Measurements from ENCODE around the gene GAS5. TPM values are rescaled to one million over a fixed set of nuclear protein-coding genes. Genes with fewer than 3 reads are reported as not detected.

GAS5 gene
- total RNA-seq, 1 donor from 2014 or later = 574 TPM

DNA sequence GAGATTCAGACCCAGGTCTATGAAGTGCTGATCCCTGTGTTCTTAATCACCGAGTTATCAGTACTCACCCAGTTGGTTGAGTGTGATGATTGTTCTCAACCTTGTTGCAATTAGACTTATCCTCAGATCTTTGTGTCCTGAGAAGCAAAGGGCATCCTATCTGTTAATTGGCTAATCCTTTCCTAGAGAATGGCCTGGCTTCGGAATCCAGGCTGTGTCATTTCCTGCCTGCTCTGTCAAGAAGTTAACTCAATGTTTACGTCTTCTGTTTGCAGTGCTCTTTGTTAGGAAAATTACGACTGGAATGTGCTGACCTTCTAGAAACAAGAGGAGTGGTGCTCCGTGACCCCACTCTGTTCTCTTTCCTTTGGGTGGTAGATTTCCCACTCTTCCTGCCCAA is 14.7 kb downstream of the GAS5 start:
- DNase-seq (ENCODE audit: extremely low spot score, unreplicated experiment) = no peak
- H3K9me3 Mint-ChIP-seq = no peaks in the 10 kb centered on the region
- H3K27me3 Mint-ChIP-seq = no peaks in the 10 kb centered on the region
- H3K4me1 Mint-ChIP-seq (ENCODE audit: unreplicated experiment) = peaks cover 4% of the 10 kb centered on the region
- H3K36me3 Mint-ChIP-seq = peaks cover 31% of the 10 kb centered on the region
- H3K4me3 Mint-ChIP-seq = no peak overlapping the region
- H3K27ac Mint-ChIP-seq = peak overlapping the region; percentile 62
- no peak for TF ChIP-seq CTCF (conservative IDR thresholded peaks at IDR 0.05)

DNA sequence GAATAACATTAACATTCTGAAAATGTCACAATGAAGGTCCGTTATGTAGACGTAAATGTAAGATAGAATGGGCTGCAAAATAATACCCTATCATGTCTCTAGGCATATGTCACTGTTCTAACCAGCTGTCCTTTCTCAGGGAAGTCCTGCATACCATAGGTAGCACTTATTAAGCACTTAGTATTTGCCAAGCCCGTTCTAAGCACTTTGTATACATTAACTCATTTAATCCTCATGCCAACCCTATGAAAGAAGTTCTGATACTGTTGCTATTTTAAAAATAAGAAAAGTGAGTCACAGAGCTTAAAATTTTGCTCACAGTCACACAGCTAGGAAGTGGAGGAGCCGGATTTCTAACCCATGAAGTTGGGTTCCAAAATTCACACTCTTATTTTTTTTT is 15.7 kb downstream of the GAS5 start:
- TF ChIP-seq CTCF (conservative IDR thresholded peaks at IDR 0.05) = no peak
- DNase-seq (ENCODE audit: extremely low spot score, unreplicated experiment) = no peak
- peaks cover 4% of the 10 kb centered on the region for H3K4me1 Mint-ChIP-seq (ENCODE audit: unreplicated experiment)
- no peaks in the 10 kb centered on the region for H3K27me3 Mint-ChIP-seq
- H3K36me3 Mint-ChIP-seq = peaks cover 25% of the 10 kb centered on the region
- H3K9me3 Mint-ChIP-seq = no peaks in the 10 kb centered on the region
- no peak overlapping the region for H3K4me3 Mint-ChIP-seq
- H3K27ac Mint-ChIP-seq = no peak overlapping the region

GRCh38 chr1:173832748-173833147 is 35.0 kb downstream of the GAS5 start:
- H3K36me3 Mint-ChIP-seq = no peaks in the 10 kb centered on the region
- no peak overlapping the region for H3K4me3 Mint-ChIP-seq
- H3K27me3 Mint-ChIP-seq = no peaks in the 10 kb centered on the region

DNA sequence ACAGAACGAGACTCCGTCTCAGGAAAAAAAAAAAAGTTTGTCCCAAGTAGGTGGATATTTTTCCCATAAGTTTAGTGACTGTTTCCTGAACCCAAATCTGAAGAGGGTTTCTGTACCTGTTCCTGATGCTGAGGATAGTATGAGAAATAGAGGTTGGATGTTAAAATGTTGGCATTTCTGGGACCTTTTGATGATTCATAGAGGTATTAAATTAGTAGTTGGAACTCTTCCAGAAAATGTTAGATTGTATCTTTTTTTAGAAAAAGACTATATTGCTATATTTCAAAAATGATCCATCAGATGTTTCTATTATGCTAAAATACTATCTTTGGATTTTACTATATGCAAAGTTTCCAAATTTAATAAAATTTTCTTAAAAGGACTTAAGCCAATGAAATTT is 40.2 kb downstream of the GAS5 start:
- no peak for DNase-seq (ENCODE audit: extremely low spot score, unreplicated experiment)
- Mint-ChIP-seq H3K27me3 (no peaks in the 10 kb centered on the region), H3K4me3 (peak overlapping the region; percentile 35)

More at GRCh38 chr1:173832748-173833147, 35.0 kb downstream of the GAS5 start:
- no peak for TF ChIP-seq CTCF (conservative IDR thresholded peaks at IDR 0.05)
- Mint-ChIP-seq H3K4me1 (ENCODE audit: unreplicated experiment) (no peaks in the 10 kb centered on the region), H3K27ac (no peak overlapping the region), H3K9me3 (no peaks in the 10 kb centered on the region)
- no peak for DNase-seq (ENCODE audit: extremely low spot score, unreplicated experiment)

GRCh38 chr1:173824315-173825081 is 43.3 kb downstream of the GAS5 start, which contains the start of the genes CENPL and DARS2:
TSS of gene CENPL (minus strand) at chr1:173824883. CDS start at chr1:173811299, 13,584 bp downstream.
TSS of gene DARS2 (plus strand) at chr1:173824673. CDS start at chr1:173825230, 557 bp downstream.
- H3K27ac Mint-ChIP-seq = peak within 1 kb of the TSS; percentile 99
- H3K4me1 Mint-ChIP-seq (ENCODE audit: unreplicated experiment) = peaks cover 24% of the 10 kb centered on the region
- H3K36me3 Mint-ChIP-seq = peaks cover 7% of the 10 kb centered on the region
- no peaks in the 10 kb centered on the region for H3K27me3 Mint-ChIP-seq
- peak within 1 kb of the TSS; percentile 96 for H3K4me3 Mint-ChIP-seq
- no peak for TF ChIP-seq CTCF (conservative IDR thresholded peaks at IDR 0.05)
- DNase-seq (ENCODE audit: extremely low spot score, unreplicated experiment) = peak; percentile 90
- no peaks in the 10 kb centered on the region for H3K9me3 Mint-ChIP-seq

More for the DNA sequence above, 40.2 kb downstream of the GAS5 start:
- Mint-ChIP-seq H3K9me3 (no peaks in the 10 kb centered on the region), H3K4me1 (ENCODE audit: unreplicated experiment) (peaks cover 18% of the 10 kb centered on the region), H3K27ac (no peak overlapping the region), H3K36me3 (peaks cover 7% of the 10 kb centered on the region)
- TF ChIP-seq CTCF (conservative IDR thresholded peaks at IDR 0.05) = no peak
